ENCODE data around the gene GLIPR2.

GLIPR2 gene

GRCh38 chr9:36138496-36138895, 2.0 kb downstream of the GLIPR2 start:
- Histone ChIP-seq H3K4me1 (ENCODE audit: control insufficient read depth, insufficient read depth, low read length) (peaks cover 12% of the 10 kb centered on the region), H3K9ac (ENCODE audit: low read depth, low read length) (no peak overlapping the region), H3K36me3 (ENCODE audit: control insufficient read depth, insufficient read depth, low read length) (no peaks in the 10 kb centered on the region), H3K9me3 (ENCODE audit: control insufficient read depth, insufficient read depth, low read length) (no peaks in the 10 kb centered on the region), H3K27me3 (ENCODE audit: control insufficient read depth, insufficient read depth, low read length) (peaks cover 48% of the 10 kb centered on the region), H3K4me3 (ENCODE audit: low read depth, low read length) (no peak overlapping the region)

- no peaks in the 10 kb centered on the region for H3K9me3 ChIP-seq (ENCODE audit: control insufficient read depth, insufficient read depth, low read length)
- H3K36me3 ChIP-seq (ENCODE audit: control insufficient read depth, insufficient read depth, low read length), result no peaks in the 10 kb centered on the region
- no peak overlapping the region for H3K9ac ChIP-seq (ENCODE audit: low read depth, low read length)
- peaks cover 12% of the 10 kb centered on the region for H3K4me1 ChIP-seq (ENCODE audit: control insufficient read depth, insufficient read depth, low read length)
- no peak overlapping the region for H3K4me3 ChIP-seq (ENCODE audit: low read depth, low read length)
- H3K27me3 ChIP-seq (ENCODE audit: control insufficient read depth, insufficient read depth, low read length), result peaks cover 45% of the 10 kb centered on the region
Observed at GRCh38 chr9:36138901-36139300, 2.4 kb downstream of the GLIPR2 start.

- Histone ChIP-seq H3K4me1 (ENCODE audit: control insufficient read depth, insufficient read depth, low read length) (peaks cover 8% of the 10 kb centered on the region), H3K9me3 (ENCODE audit: control insufficient read depth, insufficient read depth, low read length) (no peaks in the 10 kb centered on the region), H3K9ac (ENCODE audit: low read depth, low read length) (no peak overlapping the region), H3K36me3 (ENCODE audit: control insufficient read depth, insufficient read depth, low read length) (no peaks in the 10 kb centered on the region), H3K4me3 (ENCODE audit: low read depth, low read length) (no peak overlapping the region), H3K27me3 (ENCODE audit: control insufficient read depth, insufficient read depth, low read length) (peaks cover 36% of the 10 kb centered on the region)
Observed at GRCh38 chr9:36140086-36141084, 3.9 kb downstream of the GLIPR2 start.

GRCh38 chr9:36141288-36141687, 4.8 kb downstream of the GLIPR2 start:
- Histone ChIP-seq H3K4me1 (ENCODE audit: control insufficient read depth, insufficient read depth, low read length) (peaks cover 8% of the 10 kb centered on the region), H3K9ac (ENCODE audit: low read depth, low read length) (no peak overlapping the region), H3K9me3 (ENCODE audit: control insufficient read depth, insufficient read depth, low read length) (no peaks in the 10 kb centered on the region)

GRCh38 chr9:36141761-36142160, 5.2 kb downstream of the GLIPR2 start:
- Histone ChIP-seq H3K36me3 (ENCODE audit: control insufficient read depth, insufficient read depth, low read length) (no peaks in the 10 kb centered on the region), H3K4me3 (ENCODE audit: low read depth, low read length) (no peak overlapping the region), H3K9me3 (ENCODE audit: control insufficient read depth, insufficient read depth, low read length) (no peaks in the 10 kb centered on the region), H3K9ac (ENCODE audit: low read depth, low read length) (no peak overlapping the region), H3K4me1 (ENCODE audit: control insufficient read depth, insufficient read depth, low read length) (peaks cover 8% of the 10 kb centered on the region), H3K27me3 (ENCODE audit: control insufficient read depth, insufficient read depth, low read length) (peaks cover 32% of the 10 kb centered on the region)

More at GRCh38 chr9:36141288-36141687, 4.8 kb downstream of the GLIPR2 start:
- Histone ChIP-seq H3K36me3 (ENCODE audit: control insufficient read depth, insufficient read depth, low read length) (no peaks in the 10 kb centered on the region), H3K4me3 (ENCODE audit: low read depth, low read length) (no peak overlapping the region), H3K27me3 (ENCODE audit: control insufficient read depth, insufficient read depth, low read length) (peaks cover 32% of the 10 kb centered on the region)

- no peaks in the 10 kb centered on the region for H3K36me3 ChIP-seq (ENCODE audit: control insufficient read depth, insufficient read depth, low read length)
- H3K9me3 ChIP-seq (ENCODE audit: control insufficient read depth, insufficient read depth, low read length), result no peaks in the 10 kb centered on the region
- peaks cover 23% of the 10 kb centered on the region for H3K27me3 ChIP-seq (ENCODE audit: control insufficient read depth, insufficient read depth, low read length)
- H3K9ac ChIP-seq (ENCODE audit: low read depth, low read length), result no peak overlapping the region
- H3K4me1 ChIP-seq (ENCODE audit: control insufficient read depth, insufficient read depth, low read length), result peaks cover 2% of the 10 kb centered on the region
- no peak overlapping the region for H3K4me3 ChIP-seq (ENCODE audit: low read depth, low read length)
Observed at GRCh38 chr9:36142510-36143244, 6.1 kb downstream of the GLIPR2 start.

- no peaks in the 10 kb centered on the region for H3K4me1 ChIP-seq (ENCODE audit: control insufficient read depth, insufficient read depth, low read length)
- H3K4me3 ChIP-seq (ENCODE audit: low read depth, low read length), result no peak overlapping the region
- H3K9ac ChIP-seq (ENCODE audit: low read depth, low read length), result no peak overlapping the region
- no peaks in the 10 kb centered on the region for H3K36me3 ChIP-seq (ENCODE audit: control insufficient read depth, insufficient read depth, low read length)
- H3K9me3 ChIP-seq (ENCODE audit: control insufficient read depth, insufficient read depth, low read length), result no peaks in the 10 kb centered on the region
- H3K27me3 ChIP-seq (ENCODE audit: control insufficient read depth, insufficient read depth, low read length), result peaks cover 18% of the 10 kb centered on the region
Observed at GRCh38 chr9:36143245-36143641, 6.7 kb downstream of the GLIPR2 start.

GRCh38 chr9:36144309-36145232, 8.0 kb downstream of the GLIPR2 start:
- Histone ChIP-seq H3K4me1 (ENCODE audit: control insufficient read depth, insufficient read depth, low read length) (no peaks in the 10 kb centered on the region), H3K27me3 (ENCODE audit: control insufficient read depth, insufficient read depth, low read length) (peaks cover 5% of the 10 kb centered on the region), H3K4me3 (ENCODE audit: low read depth, low read length) (no peak overlapping the region), H3K9ac (ENCODE audit: low read depth, low read length) (no peak overlapping the region), H3K36me3 (ENCODE audit: control insufficient read depth, insufficient read depth, low read length) (no peaks in the 10 kb centered on the region), H3K9me3 (ENCODE audit: control insufficient read depth, insufficient read depth, low read length) (no peaks in the 10 kb centered on the region)

GRCh38 chr9:36145970-36146369, 9.4 kb downstream of the GLIPR2 start:
- Histone ChIP-seq H3K9ac (ENCODE audit: low read depth, low read length) (no peak overlapping the region), H3K9me3 (ENCODE audit: control insufficient read depth, insufficient read depth, low read length) (no peaks in the 10 kb centered on the region), H3K4me1 (ENCODE audit: control insufficient read depth, insufficient read depth, low read length) (no peaks in the 10 kb centered on the region), H3K36me3 (ENCODE audit: control insufficient read depth, insufficient read depth, low read length) (no peaks in the 10 kb centered on the region), H3K4me3 (ENCODE audit: low read depth, low read length) (no peak overlapping the region), H3K27me3 (ENCODE audit: control insufficient read depth, insufficient read depth, low read length) (no peaks in the 10 kb centered on the region)

- no peak overlapping the region for H3K4me3 ChIP-seq (ENCODE audit: low read depth, low read length)
- H3K36me3 ChIP-seq (ENCODE audit: control insufficient read depth, insufficient read depth, low read length), result no peaks in the 10 kb centered on the region
- H3K9me3 ChIP-seq (ENCODE audit: control insufficient read depth, insufficient read depth, low read length), result no peaks in the 10 kb centered on the region
- H3K4me1 ChIP-seq (ENCODE audit: control insufficient read depth, insufficient read depth, low read length), result no peaks in the 10 kb centered on the region
- no peaks in the 10 kb centered on the region for H3K27me3 ChIP-seq (ENCODE audit: control insufficient read depth, insufficient read depth, low read length)
- no peak overlapping the region for H3K9ac ChIP-seq (ENCODE audit: low read depth, low read length)
Observed at GRCh38 chr9:36146651-36147050, 10.1 kb downstream of the GLIPR2 start.
